Liver (tissue), 9 donors: ENCODE measurements around the gene TUBGCP2. TPM values are rescaled to one million over a fixed set of nuclear protein-coding genes. Genes with fewer than 3 reads are reported as not detected.

Source experiments
- DNase-seq: peaks from one replicate; pipeline ENCODE4 v3.0.0-alpha.2; 2017; ENCODE audit warnings: low spot score
- H3K27ac ChIP-seq, 2 donors: one replicate each; pipeline ENCODE4 v1.7.0; 2013; ENCODE audit warnings: inconsistent platforms in 2 of 2, low read length in 2 of 2, control low read depth in 1 of 2, low read depth in 1 of 2, mild to moderate bottlenecking in 1 of 2
- H3K27me3 ChIP-seq, 4 donors: one replicate each; pipeline versions ENCODE4 v1.6.1 to v1.7.0; 2013; ENCODE audit warnings: low read length in 3 of 4, inconsistent platforms in 1 of 4, mild to moderate bottlenecking in 1 of 4, moderate library complexity in 1 of 4; ENCODE audit not compliant: control insufficient read depth in 4 of 4, insufficient read depth in 4 of 4
- H3K36me3 ChIP-seq, 4 donors: one replicate each; pipeline versions ENCODE4 v1.6.1 to v1.7.0; 2013; ENCODE audit warnings: low read length in 3 of 4, mild to moderate bottlenecking in 3 of 4, low read depth in 1 of 4, moderate library complexity in 1 of 4; ENCODE audit not compliant: control insufficient read depth in 4 of 4, insufficient read depth in 3 of 4
- H3K4me1 ChIP-seq, 4 donors: one replicate each; pipeline versions ENCODE4 v1.6.1 to v1.7.0; 2013; ENCODE audit warnings: low read length in 3 of 4, mild to moderate bottlenecking in 3 of 4, moderate library complexity in 1 of 4; ENCODE audit not compliant: control insufficient read depth in 4 of 4, insufficient read depth in 4 of 4
- H3K4me3 ChIP-seq, 3 donors: one replicate each; pipeline versions ENCODE4 v1.6.1 to v1.7.0; 2013; ENCODE audit warnings: low read length in 3 of 3, control low read depth in 1 of 3, low read depth in 1 of 3, mild to moderate bottlenecking in 1 of 3
- H3K9ac ChIP-seq, 2 donors: one replicate each; pipeline ENCODE4 v1.7.0; 2013; ENCODE audit warnings: low read length in 2 of 2, mild to moderate bottlenecking in 2 of 2, moderate library complexity in 2 of 2, control low read depth in 1 of 2, low read depth in 1 of 2
- H3K9me3 ChIP-seq, 4 donors: one replicate each; pipeline versions ENCODE4 v1.6.1 to v1.7.0; 2013; ENCODE audit warnings: low read length in 3 of 4; ENCODE audit not compliant: control insufficient read depth in 4 of 4
- EGR1 ChIP-seq, 2 donors: IDR thresholded peaks; 2 replicates each; pipeline ENCODE4 v1.6.1; 2016 to 2018; ENCODE audit warnings: antibody characterized with exemption in 2 of 2, low read depth in 2 of 2
- FOXA1 ChIP-seq: IDR thresholded peaks from 2 replicates; pipeline ENCODE4 v1.6.1; 2016; ENCODE audit warnings: antibody characterized with exemption
- FOXA2 ChIP-seq: IDR thresholded peaks from 2 replicates; pipeline ENCODE4 v1.6.1; 2016; ENCODE audit warnings: antibody characterized with exemption
- GABPA ChIP-seq, 2 donors: IDR thresholded peaks in 1 of 2; conservative IDR thresholded peaks in 1 of 2; 2 replicates each; pipeline ENCODE4 v1.6.1; 2016; ENCODE audit warnings: antibody characterized with exemption in 2 of 2, mild to moderate bottlenecking in 1 of 2, moderate library complexity in 1 of 2
- HNF4A ChIP-seq, 2 donors: conservative IDR thresholded peaks; 2 replicates each; pipeline ENCODE4 v1.6.1; 2016; ENCODE audit warnings: antibody characterized with exemption in 2 of 2, mild to moderate bottlenecking in 2 of 2
- JUND ChIP-seq, 2 donors: IDR thresholded peaks; 2 replicates each; pipeline ENCODE4 v1.6.1; 2016; ENCODE audit warnings: antibody characterized with exemption in 2 of 2
- RAD21 ChIP-seq, 2 donors: IDR thresholded peaks; 2 replicates each; pipeline ENCODE4 v1.6.1; 2016; ENCODE audit warnings: antibody characterized with exemption in 2 of 2, mild to moderate bottlenecking in 2 of 2
- RXRA ChIP-seq, 2 donors: IDR thresholded peaks; 2 replicates each; pipeline ENCODE4 v1.6.1; 2017 to 2018; ENCODE audit warnings: antibody characterized with exemption in 2 of 2, mild to moderate bottlenecking in 1 of 2
- TAF1 ChIP-seq: conservative IDR thresholded peaks from 2 replicates; pipeline ENCODE4 v1.6.1; 2016; ENCODE audit warnings: antibody characterized with exemption, mild to moderate bottlenecking
- WGBS: extraction: QIAGEN DNeasy Blood & Tissue Kit; methylation state at CpG from one replicate; pipeline ENCODE4 v1.1.7; 2013; 5-methylcytosine and 5-hydroxymethylcytosine counted together
- polyA plus RNA-seq, 2 donors: library from polyadenylated mRNA; stranded (reverse) in 1 of 2; unstranded in 1 of 2; fragments of 200-250 nt in 1 of 2; fragments of >200 nt in 1 of 2; fragmentation: Nextera tagmentation in 1 of 2; extraction: Ambion mirVana in 1 of 2; gene quantifications; one replicate each; pipeline versions ENCODE4 v1.2.1 to v1.2.3, GENCODE V29; 2013 to 2015
- total RNA-seq, 2 donors: library from RNA; depleted of rRNA; stranded (reverse); fragments of >200 nt; gene quantifications; one replicate each; pipeline ENCODE4 v1.2.3, GENCODE V29; 2014
- TF ChIP-seq, protein P1 (sequence below): IDR thresholded peaks from 2 replicates; pipeline ENCODE4 v1.6.1; 2016; ENCODE audit warnings: antibody characterized with exemption
- donor health status: healthy.
- donor health status: healthy.
- donor health status: healthy.
- donor health status: healthy.
- donor health status: healthy.

The TUBGCP2 gene
- total and polyA plus RNA-seq, 4 donors, result 18.8 to 32.4 (median 27.6) TPM

DNA sequence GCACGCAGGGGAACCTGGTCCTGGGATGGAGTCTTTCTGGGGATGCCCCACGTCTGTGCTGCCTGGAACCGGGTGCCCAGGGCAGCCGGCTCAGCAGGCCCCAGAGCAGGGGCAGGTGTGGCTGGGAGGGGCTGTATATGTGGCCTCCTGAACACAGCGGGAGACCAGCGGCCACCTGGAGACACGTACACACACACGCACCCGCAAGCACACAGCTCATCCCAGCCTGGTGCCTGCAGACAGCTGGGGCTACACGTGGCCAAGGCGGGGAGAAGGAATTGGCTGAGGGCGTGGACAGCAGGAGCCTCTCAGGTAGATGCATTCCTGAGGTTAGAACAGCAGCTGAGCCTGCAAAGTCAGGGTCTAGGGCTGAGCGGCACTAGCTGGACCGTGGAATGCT is 46.0 kb downstream of the TUBGCP2 start:
- 88% methylated on average over 14 of the region's 14 CpGs for WGBS
- H3K9ac ChIP-seq, result no peak overlapping the region
- peaks cover 0 to 5% (median 3%) of the 10 kb centered on the region in 4 donors for H3K36me3 ChIP-seq
- H3K4me3 ChIP-seq, result no peak overlapping the region
- H3K9me3 ChIP-seq, result no peaks in the 10 kb centered on the region
- H3K27ac ChIP-seq, result no peak overlapping the region
- TF ChIP-seq FOXA1, result no peak
- TF ChIP-seq JUND (IDR thresholded peaks at IDR 0.05), result no peak
- TF ChIP-seq, protein P1, sequence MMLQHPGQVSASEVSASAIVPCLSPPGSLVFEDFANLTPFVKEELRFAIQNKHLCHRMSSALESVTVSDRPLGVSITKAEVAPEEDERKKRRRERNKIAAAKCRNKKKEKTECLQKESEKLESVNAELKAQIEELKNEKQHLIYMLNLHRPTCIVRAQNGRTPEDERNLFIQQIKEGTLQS, result no peak
- no peak for TF ChIP-seq RXRA (IDR thresholded peaks at IDR 0.05)
- TF ChIP-seq EGR1 (IDR thresholded peaks at IDR 0.05; ENCODE audit: low read depth in 2 of 2), result no peak
- no peak for TF ChIP-seq HNF4A (conservative IDR thresholded peaks at IDR 0.05)
- no peak for TF ChIP-seq FOXA2
- TF ChIP-seq RAD21 (IDR thresholded peaks at IDR 0.05), result no peak
- TF ChIP-seq GABPA (IDR thresholded peaks at IDR 0.05 in 1 of 2, conservative IDR thresholded peaks at IDR 0.05 in 1 of 2), result no peak
- no peaks in the 10 kb centered on the region for H3K27me3 ChIP-seq
- peaks cover 5 to 19% (median 10%) of the 10 kb centered on the region in 4 donors for H3K4me1 ChIP-seq
- DNase-seq, result no peak

- WGBS, result 3% methylated on average over 79 of the region's 79 CpGs
- H3K27me3 ChIP-seq, result no peaks in the 10 kb centered on the region
These were observed 46.8 kb downstream of the TUBGCP2 start for GRCh38 chr10:133261726-133262325.

GRCh38 chr10:133260895-133261725 is 47.6 kb downstream of the TUBGCP2 start:
- Histone ChIP-seq H3K9ac (peak overlapping the region; percentile 12 to 43), H3K36me3 (peaks cover 0 to 2% (median 0%) of the 10 kb centered on the region in 4 donors), H3K4me1 (peaks cover 5 to 24% (median 14%) of the 10 kb centered on the region in 4 donors), H3K27ac (peak overlapping the region; percentile 67 to 75), H3K9me3 (no peaks in the 10 kb centered on the region), H3K27me3 (no peaks in the 10 kb centered on the region), H3K4me3 (peak overlapping the region; percentile 49 to 81 (median 66))
- peak; percentile 66 for DNase-seq
- 34% methylated on average over 50 of the region's 50 CpGs for WGBS
- no peak for TF ChIP-seq RAD21 (IDR thresholded peaks at IDR 0.05)
- no peak for TF ChIP-seq EGR1 (IDR thresholded peaks at IDR 0.05; ENCODE audit: low read depth in 2 of 2)
- no peak for TF ChIP-seq TAF1

More at GRCh38 chr10:133261726-133262325, 46.8 kb downstream of the TUBGCP2 start:
- peaks cover 0 to 2% (median under 1%) of the 10 kb centered on the region in 4 donors for H3K36me3 ChIP-seq
- H3K9ac ChIP-seq, result peak overlapping the region; percentile 12 to 43
- H3K9me3 ChIP-seq, result no peaks in the 10 kb centered on the region
- H3K4me1 ChIP-seq, result peaks cover 5 to 24% (median 14%) of the 10 kb centered on the region in 4 donors
- peak overlapping the region; percentile 67 to 75 for H3K27ac ChIP-seq
- H3K4me3 ChIP-seq, result peak overlapping the region; percentile 49 to 81 (median 66)
- peak; percentile 90 for DNase-seq
- TF ChIP-seq FOXA2, result no peak
- TF ChIP-seq, protein P1, result no peak

- Histone ChIP-seq H3K4me1 (peaks cover 5 to 24% (median 14%) of the 10 kb centered on the region in 4 donors), H3K9me3 (no peaks in the 10 kb centered on the region), H3K9ac (no peak overlapping the region), H3K27me3 (no peaks in the 10 kb centered on the region), H3K4me3 (no peak overlapping the region), H3K27ac (no peak overlapping the region), H3K36me3 (peaks cover 0 to 2% (median 0%) of the 10 kb centered on the region in 4 donors)
- WGBS, result 70% methylated on average over 12 of the region's 12 CpGs
- no peak for DNase-seq
- no peak for TF ChIP-seq RAD21 (IDR thresholded peaks at IDR 0.05)
- TF ChIP-seq EGR1 (IDR thresholded peaks at IDR 0.05; ENCODE audit: low read depth in 2 of 2), result no peak
These were observed 49.1 kb downstream of the TUBGCP2 start for GRCh38 chr10:133259602-133259989.
